Fibroblast of the aortic adventitia (primary cell): ENCODE results near the gene KIF1B. TPM values are rescaled to one million over a fixed set of nuclear protein-coding genes. Genes with fewer than 3 reads are reported as not detected.

Experiments
- DNase-seq: peaks from one replicate; pipeline ENCODE4 v3.0.0-alpha.2; 2010; ENCODE audit warnings: low read depth
- H3K4me3 ChIP-seq: 2 replicates; pipeline ENCODE4 v1.5.1; 2011; ENCODE audit warnings: low read depth, mild to moderate bottlenecking, control low read depth, low read length, moderate library complexity
- total RNA-seq: library from RNA; depleted of rRNA; stranded (reverse); fragments of >200 nt; gene quantifications from 2 replicates; pipeline ENCODE4 v1.2.3, GENCODE V29; 2012; ENCODE audit warnings: low replicate concordance
- TF ChIP-seq, protein P1 (sequence below): IDR thresholded peaks from 2 replicates; pipeline ENCODE4 v1.5.1; 2011; ENCODE audit warnings: mild to moderate bottlenecking, low read length, control low read depth, inconsistent platforms; ENCODE audit not compliant: insufficient read depth

The KIF1B gene
- total RNA-seq, 1 donor = 34.8 TPM

DNA sequence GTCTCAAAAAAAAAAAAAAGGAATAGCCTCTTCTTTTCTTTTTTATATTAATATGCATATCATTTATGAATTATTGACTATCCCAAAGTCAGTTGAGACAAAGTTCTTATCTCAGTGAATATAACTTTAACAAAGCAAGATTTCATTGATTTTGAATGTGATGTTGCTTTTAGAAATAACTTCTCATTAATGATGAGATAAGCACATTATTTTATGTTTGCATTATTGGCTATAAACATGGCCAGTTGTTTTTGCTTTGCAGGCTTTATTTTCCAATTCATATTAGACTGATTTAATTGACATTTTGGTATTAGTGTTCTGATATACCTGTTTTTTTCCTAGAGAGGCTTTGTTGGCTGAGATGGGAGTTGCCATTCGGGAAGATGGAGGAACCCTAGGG, 81.3 kb downstream of the KIF1B start:
- TF ChIP-seq, protein P1, sequence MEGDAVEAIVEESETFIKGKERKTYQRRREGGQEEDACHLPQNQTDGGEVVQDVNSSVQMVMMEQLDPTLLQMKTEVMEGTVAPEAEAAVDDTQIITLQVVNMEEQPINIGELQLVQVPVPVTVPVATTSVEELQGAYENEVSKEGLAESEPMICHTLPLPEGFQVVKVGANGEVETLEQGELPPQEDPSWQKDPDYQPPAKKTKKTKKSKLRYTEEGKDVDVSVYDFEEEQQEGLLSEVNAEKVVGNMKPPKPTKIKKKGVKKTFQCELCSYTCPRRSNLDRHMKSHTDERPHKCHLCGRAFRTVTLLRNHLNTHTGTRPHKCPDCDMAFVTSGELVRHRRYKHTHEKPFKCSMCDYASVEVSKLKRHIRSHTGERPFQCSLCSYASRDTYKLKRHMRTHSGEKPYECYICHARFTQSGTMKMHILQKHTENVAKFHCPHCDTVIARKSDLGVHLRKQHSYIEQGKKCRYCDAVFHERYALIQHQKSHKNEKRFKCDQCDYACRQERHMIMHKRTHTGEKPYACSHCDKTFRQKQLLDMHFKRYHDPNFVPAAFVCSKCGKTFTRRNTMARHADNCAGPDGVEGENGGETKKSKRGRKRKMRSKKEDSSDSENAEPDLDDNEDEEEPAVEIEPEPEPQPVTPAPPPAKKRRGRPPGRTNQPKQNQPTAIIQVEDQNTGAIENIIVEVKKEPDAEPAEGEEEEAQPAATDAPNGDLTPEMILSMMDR = no peak

DNA sequence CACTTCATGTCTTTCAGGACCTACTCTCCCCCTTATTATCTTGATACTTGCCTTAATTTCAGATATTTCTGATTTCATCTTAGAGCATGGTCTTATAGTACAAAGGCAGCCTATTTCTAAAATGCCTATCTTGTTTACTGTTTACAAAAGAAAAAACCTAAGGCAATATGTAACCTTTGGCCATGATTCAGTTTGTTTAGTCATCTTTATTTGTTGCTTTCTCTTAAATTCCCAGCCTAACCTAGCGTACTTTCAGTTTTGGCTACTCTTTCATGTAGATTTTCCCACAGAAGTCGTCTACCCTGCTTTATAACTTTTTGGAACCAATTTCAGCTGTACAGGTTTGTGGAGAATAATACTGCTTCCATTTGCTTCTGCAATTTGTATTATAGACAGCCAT, 81.8 kb downstream of the KIF1B start:
- TF ChIP-seq, protein P1 = no peak
- no peak overlapping the region for H3K4me3 ChIP-seq
- DNase-seq = no peak

More for the DNA sequence above, 81.3 kb downstream of the KIF1B start:
- DNase-seq = no peak
- no peak overlapping the region for H3K4me3 ChIP-seq

DNA sequence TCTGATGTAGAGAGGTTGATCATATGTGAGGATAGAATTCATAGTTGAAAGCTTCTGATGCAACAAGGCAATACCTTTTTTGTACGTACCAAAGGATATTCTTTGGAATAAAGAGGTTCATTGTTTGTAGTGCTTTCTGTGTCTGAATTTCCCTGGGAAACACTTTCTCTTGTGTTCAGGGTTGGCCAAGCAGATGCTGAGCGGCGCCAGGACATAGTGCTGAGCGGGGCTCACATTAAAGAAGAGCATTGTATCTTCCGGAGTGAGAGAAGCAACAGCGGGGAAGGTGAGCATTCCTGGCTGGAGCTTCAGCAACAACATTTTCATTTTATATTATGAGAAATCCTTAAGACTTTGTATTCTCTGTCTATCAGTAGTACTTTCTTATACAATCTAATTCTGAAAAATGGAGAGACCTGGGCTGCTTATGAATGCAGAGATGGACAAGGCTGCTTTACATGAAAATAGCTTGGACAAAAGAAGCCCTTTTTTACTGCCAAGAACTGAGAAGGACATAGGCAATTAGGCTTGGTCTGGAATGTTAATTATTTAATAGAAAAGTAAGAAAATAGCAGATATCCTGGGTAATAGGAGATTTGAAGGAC, 85.2 kb downstream of the KIF1B start:
- TF ChIP-seq, protein P1 = no peak
- DNase-seq = no peak
- H3K4me3 ChIP-seq = no peak overlapping the region

DNA sequence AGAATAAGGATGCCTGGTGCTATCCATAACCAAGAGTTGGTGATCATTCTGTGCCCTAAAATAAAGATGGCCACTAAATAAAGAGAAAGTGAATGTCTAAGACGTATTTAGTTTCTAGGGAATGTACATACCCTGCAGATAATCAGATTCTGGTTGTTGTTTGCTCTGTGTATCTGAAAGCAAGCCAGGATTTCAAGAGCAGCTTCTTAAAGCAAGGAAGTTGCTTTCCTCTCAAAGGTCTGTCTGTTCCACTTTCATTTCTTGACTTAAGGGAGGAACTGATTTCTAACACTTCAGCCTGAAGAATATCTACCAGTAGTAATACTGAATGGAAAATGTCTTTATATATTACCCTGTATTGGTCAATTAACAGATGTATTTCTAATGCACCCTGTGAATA, 88.8 kb downstream of the KIF1B start:
- TF ChIP-seq, protein P1 = no peak
- DNase-seq = no peak
- H3K4me3 ChIP-seq = no peak overlapping the region

DNA sequence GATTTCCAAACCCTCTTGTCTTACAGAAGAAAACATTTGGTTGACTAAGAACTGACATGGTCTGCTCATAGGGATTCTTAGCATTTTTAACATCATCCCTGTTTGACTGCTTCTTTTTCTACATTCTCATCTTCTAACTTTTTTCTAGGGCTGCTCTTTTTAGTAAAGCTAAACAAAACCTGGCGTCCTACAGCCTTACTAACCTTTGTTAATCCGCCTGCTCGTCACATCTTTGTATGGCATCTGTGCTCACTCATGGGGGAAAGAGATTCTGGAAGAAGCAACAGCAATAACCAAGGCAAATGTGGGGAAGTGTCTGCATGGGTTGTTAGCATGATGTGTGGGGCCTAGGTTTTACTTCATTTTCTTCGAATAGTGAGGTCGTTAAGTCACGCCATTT, 92.0 kb downstream of the KIF1B start:
- no peak overlapping the region for H3K4me3 ChIP-seq
- TF ChIP-seq, protein P1 = no peak
- DNase-seq = no peak

DNA sequence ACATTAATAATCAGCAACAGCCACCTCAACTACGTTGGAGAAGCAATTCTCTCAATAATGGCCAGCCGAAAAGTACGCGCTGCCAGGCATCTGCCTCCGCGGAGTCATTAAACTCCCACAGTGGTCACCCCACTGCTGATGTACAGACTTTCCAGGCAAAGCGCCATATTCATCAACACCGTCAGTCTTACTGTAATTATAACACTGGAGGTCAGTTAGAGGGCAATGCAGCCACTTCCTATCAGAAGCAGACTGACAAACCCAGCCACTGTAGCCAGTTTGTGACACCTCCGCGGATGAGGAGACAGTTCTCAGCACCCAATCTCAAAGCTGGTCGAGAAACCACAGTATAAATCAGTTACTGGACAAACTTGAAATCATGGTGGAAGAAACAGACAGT, 93.9 kb downstream of the KIF1B start:
- no peak for DNase-seq
- no peak overlapping the region for H3K4me3 ChIP-seq
- TF ChIP-seq, protein P1 = no peak

DNA sequence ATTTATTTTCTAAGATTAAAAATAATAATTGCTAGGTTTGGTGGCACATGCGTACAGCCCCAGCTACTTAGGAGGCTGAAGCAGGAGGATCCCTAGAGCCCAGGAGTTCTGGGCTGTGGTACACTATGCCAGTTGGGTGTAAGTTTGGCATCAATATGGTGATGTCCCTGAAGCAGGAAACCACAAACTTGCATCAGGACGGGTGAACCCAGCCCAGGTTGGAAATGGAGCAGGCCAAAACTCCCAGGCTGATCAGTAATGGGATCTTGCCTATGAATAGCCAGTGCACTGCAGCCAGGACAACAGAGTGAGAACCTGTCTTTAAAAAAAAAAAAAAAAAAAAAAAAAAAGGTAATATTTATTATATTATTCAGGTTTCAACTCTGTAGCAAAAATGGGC, 96.1 kb downstream of the KIF1B start:
- TF ChIP-seq, protein P1 = no peak
- no peak overlapping the region for H3K4me3 ChIP-seq
- DNase-seq = no peak
